GM19452 (cell line): Measurements from ENCODE around the gene ETHE1.

Experiments used
- ATAC-seq: cut with Tn5 transposase; IDR thresholded peaks from one replicate; pipeline ENCODE4 v1.9.1; 2021; ENCODE audit not compliant: unreplicated experiment

ETHE1 gene, protein sequence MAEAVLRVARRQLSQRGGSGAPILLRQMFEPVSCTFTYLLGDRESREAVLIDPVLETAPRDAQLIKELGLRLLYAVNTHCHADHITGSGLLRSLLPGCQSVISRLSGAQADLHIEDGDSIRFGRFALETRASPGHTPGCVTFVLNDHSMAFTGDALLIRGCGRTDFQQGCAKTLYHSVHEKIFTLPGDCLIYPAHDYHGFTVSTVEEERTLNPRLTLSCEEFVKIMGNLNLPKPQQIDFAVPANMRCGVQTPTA

DNA sequence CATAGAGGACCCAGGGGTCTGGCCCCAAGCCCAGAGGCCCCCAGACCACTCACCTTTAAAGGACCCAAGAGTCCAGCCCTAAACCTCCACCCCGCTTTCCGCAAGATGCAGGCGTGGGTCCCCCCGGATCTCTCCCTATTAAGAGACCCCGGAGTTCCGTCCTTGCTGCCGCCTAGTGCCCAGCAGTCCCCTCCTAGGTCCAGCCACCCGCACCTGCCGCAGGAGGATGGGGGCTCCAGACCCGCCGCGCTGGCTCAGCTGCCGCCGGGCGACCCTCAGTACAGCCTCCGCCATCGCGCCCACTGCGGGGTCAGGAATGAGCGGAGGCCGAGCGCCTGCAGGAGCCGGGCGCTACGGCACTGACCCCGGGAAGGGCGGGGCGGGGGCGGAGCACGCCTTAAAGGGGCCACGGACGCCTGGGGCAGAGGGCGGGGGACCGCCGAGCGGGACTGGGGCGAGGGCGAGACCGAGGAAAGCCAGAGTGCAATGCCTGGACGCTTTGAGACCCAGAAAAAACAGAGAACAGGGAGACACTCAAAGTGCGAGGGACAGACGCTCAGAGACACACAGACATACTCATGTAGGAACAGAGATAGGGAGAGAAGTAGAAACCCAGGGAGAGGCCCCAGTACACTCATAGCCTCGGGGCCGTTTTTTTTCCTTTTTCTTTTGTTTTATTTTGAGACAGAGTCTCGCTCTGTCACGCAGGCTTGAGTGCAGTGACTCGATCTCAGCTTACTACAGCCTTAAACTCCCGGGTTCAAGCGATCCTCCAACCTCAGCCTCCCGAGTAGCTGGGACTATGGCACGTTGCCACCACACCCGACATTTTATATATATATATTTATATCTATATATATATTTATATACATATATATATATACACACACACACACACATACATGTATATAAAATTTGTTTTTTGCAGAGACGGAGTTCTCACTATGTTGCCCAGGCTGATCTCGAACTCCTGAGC, at the start of gene ETHE1:
Gene ETHE1 (minus strand): TSS at position 318 of the 976 bp plus-strand sequence. CDS start 24 bp downstream, at position 294.
- peak; percentile 65 for ATAC-seq

DNA sequence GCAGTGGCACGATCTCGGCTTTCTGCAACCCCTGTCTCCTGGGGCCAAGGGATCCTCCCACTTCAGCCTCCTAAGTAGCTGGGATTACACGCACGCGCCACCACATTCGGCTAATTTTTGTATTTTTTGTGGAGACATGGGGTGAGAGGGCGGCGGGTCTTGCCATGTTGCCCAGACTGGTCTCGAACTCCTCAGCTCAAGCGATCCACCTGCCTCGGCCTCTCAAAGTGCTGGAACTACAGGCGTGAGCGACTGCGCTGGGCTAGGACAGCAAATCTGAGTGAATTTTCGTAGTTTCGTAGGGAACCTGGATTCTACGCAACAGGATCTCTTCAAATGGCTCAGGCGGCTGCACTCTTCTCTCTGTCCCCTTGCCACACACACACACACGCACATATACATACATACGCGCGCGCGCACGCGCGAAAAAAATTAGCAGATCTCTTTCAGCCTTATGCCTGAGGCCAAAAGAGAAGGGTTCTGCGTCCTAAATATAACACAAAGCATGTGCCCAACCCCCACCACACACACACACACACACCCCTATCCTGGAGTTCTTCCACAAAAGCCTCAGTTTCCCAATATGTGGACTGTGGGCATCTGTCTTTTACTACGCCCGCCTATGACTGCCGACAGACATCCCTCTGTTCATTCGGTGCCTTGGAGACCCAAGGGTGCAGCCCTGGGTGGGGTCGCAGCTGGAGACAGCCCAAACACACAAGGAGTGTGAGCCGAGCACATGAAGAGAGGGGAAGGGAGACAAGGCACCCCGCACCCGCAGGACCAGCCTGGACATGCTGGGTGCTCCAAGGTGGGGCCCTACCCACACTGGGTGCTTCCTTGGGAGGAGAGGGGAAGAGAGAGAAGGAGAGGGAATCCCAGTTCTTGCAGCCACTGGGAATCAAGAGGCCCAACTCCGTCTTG, 49.2 kb upstream of the ETHE1 start:
- no peak for ATAC-seq

DNA sequence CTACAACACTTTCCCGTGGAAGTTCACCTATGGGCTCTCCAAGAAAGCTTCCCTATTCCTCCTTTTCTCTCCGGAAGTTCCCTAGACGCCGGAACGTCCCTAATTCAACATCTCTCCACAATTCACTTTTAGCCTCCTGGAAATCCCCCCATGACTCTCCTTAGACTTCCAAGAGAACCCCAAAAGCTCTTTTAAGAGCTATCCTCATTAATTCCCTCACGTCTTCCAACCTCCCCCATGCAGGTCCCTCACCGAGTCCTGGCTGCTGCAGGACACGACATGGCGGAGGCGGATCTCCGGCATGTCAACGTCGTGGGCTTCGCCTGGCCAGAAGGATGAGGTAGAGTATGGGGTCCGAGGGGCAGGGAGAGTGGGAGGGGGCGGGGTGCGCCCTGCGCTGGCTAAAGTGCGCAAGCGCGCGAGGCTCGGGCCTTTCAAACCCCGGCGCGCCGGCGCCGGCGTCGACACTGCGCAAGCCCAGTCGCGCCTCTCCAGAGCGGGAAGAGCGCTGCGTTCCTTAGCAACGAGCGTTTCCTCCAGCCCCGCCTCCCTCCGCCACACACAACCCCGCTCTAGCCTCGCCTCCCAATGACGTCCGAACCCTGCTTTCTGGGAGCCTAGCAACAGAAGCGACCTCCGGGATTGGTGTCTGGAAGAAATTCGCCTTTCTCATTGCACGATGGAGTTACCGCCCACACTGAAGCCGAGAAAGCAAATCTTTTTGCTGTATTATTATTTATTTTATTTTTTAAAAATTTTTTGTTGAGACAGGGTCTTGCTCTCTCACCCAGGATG, 48.4 kb upstream of the ETHE1 start, which contains the start of the genes PINLYP and XRCC1:
Gene PINLYP (plus strand): TSS at position 646 of the 795 bp plus-strand sequence. CDS start 1,391 bp downstream, outside the sequence.
Gene XRCC1 (minus strand): TSS at position 372 of the 795 bp plus-strand sequence. CDS start 69 bp downstream, at position 303.
- peak; percentile 96 for ATAC-seq

DNA sequence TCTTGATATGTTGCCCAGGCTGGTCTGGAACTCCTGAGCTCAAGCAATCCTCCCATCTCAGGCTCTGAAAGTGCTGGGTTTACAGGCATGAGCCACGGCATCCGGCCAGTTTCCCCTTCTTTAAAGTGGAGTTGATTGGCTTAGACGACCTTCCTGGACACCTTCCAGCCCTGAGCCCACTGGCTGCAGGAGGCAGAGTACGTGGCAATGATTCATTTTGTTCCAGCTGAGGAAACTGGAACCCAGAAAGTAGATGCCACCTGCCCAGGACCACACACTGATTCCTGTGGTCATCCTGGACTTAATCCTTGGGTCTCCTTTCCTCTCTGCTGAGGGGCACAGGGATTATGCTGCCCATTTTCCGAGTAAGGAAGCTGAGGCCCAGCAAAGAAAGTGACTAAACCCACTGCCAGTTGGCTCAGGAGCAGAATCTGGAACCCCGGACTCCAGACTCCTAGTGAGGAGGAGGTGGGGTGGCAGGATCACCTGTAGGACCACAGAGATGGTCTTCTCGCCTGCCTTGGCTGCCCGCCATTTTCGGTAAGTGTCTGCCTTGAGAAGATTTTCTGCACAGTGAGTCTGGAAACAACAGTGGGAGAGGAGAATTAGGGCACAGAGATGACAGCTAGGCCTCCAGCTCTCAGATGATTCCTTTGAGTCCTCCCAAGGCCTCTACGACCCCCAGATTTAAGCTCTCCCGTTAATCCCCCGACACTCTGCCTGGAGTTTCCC, 47.6 kb upstream of the ETHE1 start:
- ATAC-seq = no peak

DNA sequence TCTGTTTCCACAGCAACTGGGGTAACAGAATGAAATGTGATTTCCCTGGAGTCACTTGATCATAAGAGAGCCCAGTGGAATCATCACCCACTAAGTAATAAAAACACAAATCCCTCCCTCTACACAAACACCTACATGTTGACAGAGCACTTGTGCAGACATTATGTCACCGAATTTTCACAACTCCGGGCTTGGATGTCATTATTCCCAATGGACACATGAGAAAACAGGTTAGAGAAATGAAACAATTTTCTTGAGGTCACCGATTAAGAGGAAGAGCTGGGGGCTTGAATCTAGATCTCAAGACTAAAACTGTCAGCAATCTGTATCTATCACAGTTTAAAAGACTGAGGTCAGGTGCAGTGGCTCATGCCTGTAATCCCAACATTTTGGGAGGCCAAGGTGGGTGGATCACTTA, 45.2 kb upstream of the ETHE1 start:
- no peak for ATAC-seq

DNA sequence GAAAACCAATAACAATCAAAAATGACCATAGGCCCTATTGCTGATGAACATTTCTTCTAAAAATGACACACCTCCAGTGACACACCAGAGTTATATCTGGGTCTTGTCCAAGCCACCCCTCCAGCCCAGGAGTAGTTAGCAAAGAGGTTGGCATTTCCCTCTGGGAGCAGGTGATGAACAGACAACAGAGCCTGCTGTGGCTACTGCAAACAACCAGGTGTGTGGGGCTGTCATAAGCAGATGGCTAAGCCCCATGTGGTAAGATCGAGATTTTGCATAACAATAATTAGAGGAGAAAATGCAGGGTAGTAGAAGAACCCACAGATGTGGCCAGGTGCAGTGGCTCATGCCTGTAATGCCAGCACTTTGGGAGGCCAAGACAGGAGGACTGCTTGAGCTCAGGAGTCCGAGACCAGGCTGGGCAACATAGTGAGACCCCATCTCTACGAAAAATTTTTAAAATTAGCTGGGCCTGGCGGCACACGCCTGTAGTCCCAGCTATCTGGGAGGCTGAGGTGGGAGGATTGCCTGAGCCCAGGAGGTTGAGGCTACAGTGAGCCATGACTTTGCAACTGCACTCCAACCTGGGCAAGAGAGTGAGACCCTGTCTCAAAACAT, 43.3 kb upstream of the ETHE1 start:
- ATAC-seq = no peak

DNA sequence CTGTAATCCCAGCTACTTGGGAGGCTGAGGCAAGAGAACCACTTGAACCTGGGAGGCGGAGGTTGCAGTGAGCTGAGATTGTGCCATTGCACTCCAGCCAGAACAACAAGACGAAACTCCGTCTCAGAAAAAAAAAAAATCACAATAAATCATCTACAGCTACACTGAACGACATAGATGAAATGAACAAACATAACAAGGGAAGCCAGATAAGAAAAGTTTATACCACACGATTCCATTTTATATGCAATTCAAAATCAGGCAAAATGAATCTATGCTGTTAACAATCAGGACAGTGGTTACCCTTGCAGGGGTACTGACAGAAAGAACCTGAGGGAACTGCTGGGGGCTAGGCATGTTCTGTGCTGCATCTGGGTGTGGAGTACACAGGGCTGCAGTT, 42.7 kb upstream of the ETHE1 start:
- no peak for ATAC-seq

DNA sequence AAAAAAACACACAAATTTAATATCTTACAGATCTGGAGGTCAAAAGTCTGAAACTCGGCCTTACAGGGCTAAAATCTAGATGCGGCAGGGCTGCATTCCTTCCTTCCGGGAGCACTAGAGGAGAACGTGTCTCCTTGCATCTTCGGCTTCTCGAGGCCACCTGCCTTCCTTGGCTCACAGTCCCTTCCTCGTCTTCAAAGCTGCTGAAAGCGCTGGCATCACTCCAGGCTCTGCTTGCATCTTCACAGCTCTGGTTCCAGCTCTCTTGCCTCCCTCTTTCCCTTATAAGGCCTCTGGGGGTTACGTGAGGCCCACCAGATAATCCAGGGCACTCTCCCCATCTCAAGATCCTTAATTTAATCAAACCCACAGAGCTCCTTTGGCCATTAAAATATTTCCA, 37.8 kb upstream of the ETHE1 start:
- ATAC-seq = no peak

DNA sequence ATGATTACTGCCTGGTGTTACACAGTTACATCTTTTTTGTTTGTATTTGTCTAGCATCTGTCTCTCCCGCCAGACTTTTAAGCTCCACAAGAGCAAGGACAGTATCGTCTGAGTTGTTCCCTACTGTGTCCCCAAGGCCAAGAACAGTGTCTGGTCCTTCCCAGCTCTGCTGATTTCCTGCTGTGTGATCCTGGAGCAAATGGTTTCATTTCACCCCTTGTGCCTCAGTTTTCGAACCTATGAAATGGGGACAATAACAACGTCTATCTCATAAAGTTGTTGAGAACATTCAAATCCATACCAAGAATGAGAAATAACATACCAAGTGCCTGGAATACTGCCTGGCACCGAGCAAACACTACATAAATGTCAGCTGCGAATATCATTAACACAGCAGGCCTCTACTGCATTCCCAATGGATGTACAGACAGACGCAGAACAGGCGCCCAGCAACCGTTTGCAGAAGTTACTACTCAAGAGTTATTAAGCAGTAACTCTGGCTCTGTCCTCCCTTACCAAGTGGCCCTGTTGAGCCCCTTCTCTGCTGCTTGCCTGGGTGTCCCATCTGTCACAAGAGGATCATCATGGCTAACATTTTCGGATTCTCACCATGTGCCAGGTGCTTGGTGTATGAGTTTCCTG, 36.9 kb upstream of the ETHE1 start:
- no peak for ATAC-seq

DNA sequence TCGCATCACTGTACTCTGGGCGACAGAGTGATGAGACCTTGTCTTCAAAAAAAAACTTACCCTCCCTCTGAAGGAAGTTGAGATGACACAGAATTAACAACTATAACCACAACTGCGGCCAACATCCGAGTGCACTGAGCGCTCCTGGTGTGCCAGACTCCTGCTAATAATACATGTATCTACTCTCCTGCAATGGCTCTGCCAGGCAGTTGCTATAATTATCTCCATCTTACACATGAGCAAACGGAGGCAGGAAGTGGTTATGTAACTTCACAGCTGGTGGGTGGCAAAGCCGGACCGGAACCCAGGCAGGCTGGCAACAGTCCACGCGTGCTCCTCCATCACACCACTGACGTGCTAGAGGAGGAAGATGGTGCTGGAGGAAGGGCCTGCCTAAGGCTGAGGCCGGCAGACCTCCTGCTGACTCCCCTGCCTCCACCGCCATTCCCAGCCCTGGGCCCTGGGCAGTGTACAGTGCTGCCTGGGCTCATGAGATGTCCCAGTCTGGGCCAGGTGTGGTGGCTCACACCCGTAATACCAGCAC, 35.8 kb upstream of the ETHE1 start:
- peak; percentile 77 for ATAC-seq

DNA sequence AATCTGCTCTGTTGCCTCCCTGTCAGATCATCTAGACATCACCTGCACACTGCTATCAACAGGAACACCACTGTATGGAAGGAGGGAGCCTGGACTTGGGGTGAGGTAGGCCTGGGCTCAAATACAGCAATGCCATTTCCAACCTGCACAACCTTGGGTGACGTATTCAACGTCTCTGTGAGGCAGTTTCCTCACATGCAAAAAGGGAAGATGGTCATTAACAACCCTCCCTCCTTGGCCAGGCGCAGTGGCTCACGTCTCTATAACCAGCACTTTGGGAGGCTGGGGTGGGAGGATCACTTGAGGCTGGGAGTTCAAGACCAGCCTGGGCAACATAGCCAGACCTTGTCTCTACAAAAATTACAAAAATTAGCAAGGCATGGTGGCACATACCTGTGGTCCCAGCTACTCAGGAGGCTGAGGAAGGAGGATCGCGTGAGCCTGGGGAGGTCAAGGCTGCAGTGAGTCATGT, 35.3 kb upstream of the ETHE1 start:
- no peak for ATAC-seq

DNA sequence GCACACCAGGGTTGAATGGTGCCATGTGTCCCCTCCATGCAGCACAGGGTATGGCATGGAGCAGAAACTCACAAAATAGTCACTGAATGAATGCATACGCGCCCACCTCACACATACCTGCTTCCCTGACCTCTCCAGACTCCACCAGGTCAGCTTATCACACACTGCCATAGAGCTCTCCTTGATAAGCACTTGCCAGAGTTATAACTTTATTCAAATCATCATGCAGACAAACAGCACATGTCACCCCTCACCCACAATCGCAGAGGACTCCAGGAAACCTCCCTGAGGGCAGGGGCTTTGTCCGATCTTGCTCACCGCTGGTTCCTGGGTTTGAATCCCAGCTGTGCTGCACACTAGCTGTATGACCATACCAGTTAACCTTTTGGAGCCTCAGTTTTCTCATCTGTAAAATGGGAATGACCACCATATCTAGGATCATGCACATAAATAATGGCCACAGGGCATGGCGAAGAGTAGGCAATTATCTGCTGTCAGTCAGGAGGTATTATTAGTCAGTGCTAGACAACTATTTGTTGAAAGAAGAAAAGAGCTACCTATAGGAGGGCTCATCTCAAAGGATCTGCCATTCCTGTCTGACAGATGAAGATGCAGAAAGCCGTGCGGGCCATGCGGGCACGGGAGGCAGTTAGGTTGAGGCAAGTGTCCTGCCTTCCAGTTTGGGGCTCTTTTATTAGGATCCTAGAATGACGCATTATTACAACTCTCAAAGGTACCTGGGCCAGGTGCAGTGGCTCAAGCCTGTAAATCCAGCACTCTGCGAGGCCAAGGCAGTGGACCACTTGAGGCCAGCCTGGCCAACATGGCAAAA, 34.4 kb upstream of the ETHE1 start:
- ATAC-seq = no peak

DNA sequence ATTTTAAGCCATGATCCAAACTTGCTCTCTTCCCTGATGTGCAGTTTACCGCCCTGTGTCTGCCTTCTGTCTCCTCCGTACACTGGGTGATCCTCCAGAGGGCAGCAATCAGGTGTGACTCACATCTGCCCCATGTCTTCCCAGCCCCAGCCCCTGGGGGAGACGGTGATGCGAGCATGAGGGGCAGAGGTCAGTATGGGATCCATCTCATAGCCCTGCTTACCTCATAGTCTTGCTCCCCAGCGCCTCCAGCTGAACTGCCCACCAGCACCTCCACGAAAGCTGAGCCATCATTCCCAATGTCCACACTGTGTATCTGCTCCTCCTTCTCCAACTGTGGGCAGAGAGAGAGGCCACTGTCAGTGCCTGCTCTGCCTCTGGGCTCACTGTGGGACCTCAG, 33.7 kb upstream of the ETHE1 start:
- ATAC-seq = no peak

DNA sequence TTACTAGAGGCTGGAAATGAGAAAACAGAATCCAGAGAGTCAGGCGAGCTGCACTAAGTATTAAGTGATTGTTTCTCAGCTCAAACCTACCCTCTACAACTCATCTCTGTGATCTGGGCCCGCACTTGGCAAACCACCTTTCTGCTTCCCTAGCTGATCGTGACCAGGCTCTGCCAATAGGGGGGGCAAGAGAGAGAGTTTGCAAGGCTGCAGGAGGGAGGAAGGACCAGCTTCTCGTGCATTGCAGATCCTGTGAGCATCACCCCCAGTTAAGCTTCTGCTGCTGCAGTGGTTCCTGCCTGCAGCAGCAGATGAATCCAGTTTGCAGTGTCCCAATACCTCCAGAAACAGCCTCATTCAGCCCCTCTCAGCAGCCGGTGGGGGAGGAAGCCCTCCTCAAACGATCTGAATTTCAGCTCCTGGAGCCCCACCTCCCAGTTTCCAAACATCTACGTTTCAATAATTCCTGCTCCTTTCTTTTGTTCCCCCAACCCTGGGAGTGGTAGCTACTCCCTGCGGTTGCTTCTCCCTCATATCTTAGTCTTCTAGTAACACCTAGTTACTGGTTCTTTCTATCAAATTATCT, 28.3 kb upstream of the ETHE1 start:
- ATAC-seq = no peak

DNA sequence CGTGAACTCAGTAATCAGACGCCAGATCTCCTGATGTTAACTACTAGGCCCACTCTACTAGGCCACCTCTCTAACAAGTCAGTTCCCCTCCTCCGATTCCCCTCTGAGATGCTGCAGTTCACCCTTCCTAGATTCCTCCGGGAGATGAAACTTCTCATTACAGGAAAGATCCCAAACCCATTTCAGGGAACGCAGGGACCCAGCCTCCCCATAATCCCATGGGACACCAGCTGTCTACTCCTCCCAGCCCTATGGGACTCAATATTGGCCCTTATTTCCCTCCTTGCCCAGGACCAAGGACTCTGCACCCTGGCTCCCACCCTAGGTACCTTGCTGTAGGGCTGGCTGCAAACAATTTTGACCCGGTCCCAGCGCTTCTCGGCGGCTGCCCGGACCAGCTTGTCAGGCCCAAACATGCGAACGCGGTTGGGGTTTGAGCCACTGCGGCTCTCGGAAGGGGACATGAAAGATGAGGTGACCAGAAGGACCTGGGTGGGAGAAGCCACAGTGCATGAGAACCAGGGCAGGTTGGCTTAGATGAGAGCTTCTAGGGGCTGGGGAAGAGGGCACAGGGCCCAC, 27.4 kb upstream of the ETHE1 start:
- no peak for ATAC-seq

DNA sequence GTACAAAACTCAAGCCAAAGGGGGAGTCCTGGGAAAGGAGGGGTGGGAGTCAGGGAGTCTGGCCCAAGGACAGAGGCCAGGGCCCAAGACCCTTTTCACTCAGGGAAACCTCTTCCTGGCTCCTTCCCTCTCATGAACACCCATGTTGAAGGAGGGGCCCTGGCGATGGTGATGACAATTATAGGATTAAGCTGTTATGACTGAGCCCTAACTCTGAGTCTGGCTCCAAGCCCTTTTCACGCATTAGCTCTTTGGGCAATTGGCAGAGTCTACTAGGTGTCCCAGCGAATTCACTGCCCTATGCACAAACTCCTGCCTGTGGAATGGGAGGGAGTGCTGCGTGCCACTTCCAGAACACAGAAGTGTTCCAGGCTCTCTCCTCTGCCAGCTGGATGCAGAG, 26.7 kb upstream of the ETHE1 start:
- ATAC-seq = no peak
